Endothelial cell of umbilical vein (primary cell): ENCODE data around the gene CRELD2. TPM values are rescaled to one million over a fixed set of nuclear protein-coding genes. Genes with fewer than 3 reads are reported as not detected.

Experiments
- BruUV-seq: library from RNA; stranded (reverse); fragments of 400-500 nt; replicated peaks from 2 replicates; lab custom pipeline; 2021; lab: Mats Ljungman, UMichigan
- CTCF ChIA-PET: fragments of 300-600, 350-600 bp; sonication (Branson Sonifier 250); formaldehyde crosslinking; loops from one replicate; lab custom pipeline; 2021; ENCODE audit warnings: antibody characterized with exemption, inconsistent platforms; lab: Charles Lee
- POLR2A ChIA-PET: fragments of 300-600, 350-600 bp; sonication (Branson Sonifier 250); formaldehyde crosslinking; loops from one replicate; lab custom pipeline; 2021; ENCODE audit warnings: antibody characterized with exemption, inconsistent platforms; lab: Charles Lee
- DNase-seq: peaks from one replicate; pipeline ENCODE4 v3.0.0-alpha.2; 2011; ENCODE audit warnings: low read depth, low spot score
- FAIRE-seq: peaks from 2 replicates; lab custom pipeline; 2011; peaks lifted over from hg19 to GRCh38; lab: Jason Lieb, UNC
- H2AFZ ChIP-seq: 2 replicates; pipeline ENCODE4 v1.6.0; 2012; ENCODE audit warnings: low read depth, low read length, control low read depth, inconsistent platforms
- H3K27ac ChIP-seq: 2 replicates; pipeline ENCODE4 v1.5.1; 2011; ENCODE audit warnings: low read depth, mild to moderate bottlenecking, control low read depth, low read length, moderate library complexity; ENCODE audit not compliant: insufficient read depth
- H3K27me3 ChIP-seq, 2 experiments: 2 replicates each; pipeline versions ENCODE4 v1.6.0 to v1.6.1; 2011; ENCODE audit warnings: low read length in 2 of 2, mixed read lengths in 1 of 2; ENCODE audit not compliant: control insufficient read depth in 2 of 2, insufficient read depth in 2 of 2
- H3K36me3 ChIP-seq, 2 experiments: 2 replicates in 1 of 2; 3 replicates in 1 of 2; pipeline ENCODE4 v1.5.1; 2011; ENCODE audit warnings: low read length in 2 of 2, mild to moderate bottlenecking in 1 of 2, moderate library complexity in 1 of 2; ENCODE audit not compliant: control insufficient read depth in 2 of 2, insufficient read depth in 2 of 2; ENCODE audit errors: extremely low read depth in 1 of 2
- H3K4me1 ChIP-seq: 3 replicates; pipeline ENCODE4 v1.5.1; 2011; ENCODE audit warnings: mild to moderate bottlenecking, low read length; ENCODE audit not compliant: control insufficient read depth, insufficient read depth; ENCODE audit errors: extremely low read depth
- H3K4me2 ChIP-seq: 2 replicates; pipeline ENCODE4 v1.6.1; 2011; ENCODE audit warnings: low read length, control low read depth, mixed read lengths; ENCODE audit not compliant: insufficient read depth
- H3K4me3 ChIP-seq, 3 experiments: fragments of 200-600 bp in 1 of 3; sonication (generic), shearing (Covaris generic) in 1 of 3; replicated peaks in 1 of 3; 2 replicates each; pipeline ENCODE4 v1.5.1; 2011 to 2016; ENCODE audit warnings: control low read depth in 3 of 3, low read length in 3 of 3, mild to moderate bottlenecking in 2 of 3, inconsistent platforms in 1 of 3, low read depth in 1 of 3, moderate library complexity in 1 of 3; ENCODE audit not compliant: insufficient read depth in 1 of 3
- H3K79me2 ChIP-seq: 2 replicates; pipeline ENCODE4 v1.6.0; 2012; ENCODE audit warnings: low read length, inconsistent platforms; ENCODE audit not compliant: control insufficient read depth, insufficient read depth
- H3K9ac ChIP-seq: replicated peaks from 2 replicates; pipeline ENCODE3; 2011; ENCODE audit warnings: low read length, control low read depth; ENCODE audit not compliant: insufficient read depth; ENCODE audit errors: extremely low read depth
- H3K9me1 ChIP-seq: replicated peaks from 3 replicates; pipeline ENCODE4 v1.6.0; 2011; ENCODE audit warnings: mild to moderate bottlenecking, low read length; ENCODE audit not compliant: control insufficient read depth, insufficient read depth; ENCODE audit errors: extremely low read depth
- H3K9me3 ChIP-seq: replicated peaks from 2 replicates; pipeline ENCODE4 v1.5.1; 2012; ENCODE audit warnings: low read length, inconsistent platforms; ENCODE audit not compliant: control insufficient read depth, insufficient read depth
- H4K20me1 ChIP-seq: replicated peaks from 2 replicates; pipeline ENCODE3; 2011; ENCODE audit warnings: mild to moderate bottlenecking, low read length; ENCODE audit not compliant: control insufficient read depth, insufficient read depth; ENCODE audit errors: extremely low read depth
- CTCF ChIP-seq, 2 donors: IDR thresholded peaks; 1 replicate in 1 of 2; 2 replicates in 1 of 2; pipeline ENCODE4 v1.5.1; 2011; ENCODE audit warnings: low read length in 2 of 2, mild to moderate bottlenecking in 2 of 2, moderate library complexity in 2 of 2, control low read depth in 1 of 2, inconsistent platforms in 1 of 2, low read depth in 1 of 2; ENCODE audit not compliant: insufficient read depth in 1 of 2; ENCODE audit errors: extremely low read depth in 1 of 2
- EZH2 ChIP-seq: IDR thresholded peaks from 2 replicates; pipeline ENCODE4 v1.6.1; 2012; ENCODE audit warnings: borderline replicate concordance, low read depth, mild to moderate bottlenecking, moderate library complexity, low read length, inconsistent platforms; ENCODE audit not compliant: severe bottlenecking
- FOS ChIP-seq: IDR thresholded peaks from 2 replicates; pipeline ENCODE4 v1.6.1; 2011; ENCODE audit warnings: mild to moderate bottlenecking, low read length, moderate library complexity, borderline replicate concordance; ENCODE audit not compliant: insufficient read depth
- GATA2 ChIP-seq: IDR thresholded peaks from 2 replicates; pipeline ENCODE4 v1.7.0; 2011; ENCODE audit warnings: low read depth, mild to moderate bottlenecking, moderate library complexity, mixed read lengths, low read length; ENCODE audit not compliant: insufficient read length, insufficient read depth
- JUN ChIP-seq: IDR thresholded peaks from 2 replicates; pipeline ENCODE4 v1.6.1; 2011; ENCODE audit warnings: borderline replicate concordance, low read depth; ENCODE audit not compliant: insufficient read length, insufficient read depth
- MAX ChIP-seq: IDR thresholded peaks from 2 replicates; pipeline ENCODE4 v1.6.1; 2011; ENCODE audit not compliant: insufficient read depth, insufficient read length
- MYC ChIP-seq: IDR thresholded peaks from one replicate; pipeline ENCODE4 v1.6.1; 2011; ENCODE audit warnings: mild to moderate bottlenecking, low read depth, low read length
- POLR2A ChIP-seq: IDR thresholded peaks from 2 replicates; pipeline ENCODE4 v1.6.1; 2012; ENCODE audit warnings: low read depth, mild to moderate bottlenecking, control low read depth, low read length
- POLR2AphosphoS5 ChIP-seq: IDR thresholded peaks from 2 replicates; pipeline ENCODE4 v1.6.1; 2012; ENCODE audit warnings: low read depth, mild to moderate bottlenecking, control low read depth, low read length, moderate library complexity; ENCODE audit not compliant: insufficient read depth
- dilution Hi-C: fragments of 300-500 bp; cut with MboI; formaldehyde crosslinking; loops from one replicate; pipeline ENCODE4 v1.15.0; 2019; ENCODE audit warnings: low sequenced_read_pairs; ENCODE audit not compliant: extremely low pct_ligation_motif_present
- intact Hi-C: fragments of 100-400 bp; cut with micrococcal nuclease; formaldehyde crosslinking; loops from one replicate; pipeline ENCODE4 v1.10.0; 2022
- polyA plus RNA-seq, 4 experiments: library from polyadenylated mRNA; depleted of rRNA in 3 of 4; stranded (reverse) in 3 of 4; unstranded in 1 of 4; fragments of >200 nt; gene quantifications; 2 replicates each; pipeline versions ENCODE4 v1.2.1 to v1.2.3, GENCODE V29; 2011 to 2012; ENCODE audit warnings: missing spikeins in 1 of 4
- total RNA-seq: library from RNA; stranded (reverse); gene quantifications from 2 replicates; pipeline ENCODE4 v1.2.3, GENCODE V29; 2021

CRELD2 gene
- total and polyA plus RNA-seq, 2 donors (not counting 3 experiments of a cell fraction or from before 2014, with no cell fraction given), result 71.0 to 86.3 TPM

DNA sequence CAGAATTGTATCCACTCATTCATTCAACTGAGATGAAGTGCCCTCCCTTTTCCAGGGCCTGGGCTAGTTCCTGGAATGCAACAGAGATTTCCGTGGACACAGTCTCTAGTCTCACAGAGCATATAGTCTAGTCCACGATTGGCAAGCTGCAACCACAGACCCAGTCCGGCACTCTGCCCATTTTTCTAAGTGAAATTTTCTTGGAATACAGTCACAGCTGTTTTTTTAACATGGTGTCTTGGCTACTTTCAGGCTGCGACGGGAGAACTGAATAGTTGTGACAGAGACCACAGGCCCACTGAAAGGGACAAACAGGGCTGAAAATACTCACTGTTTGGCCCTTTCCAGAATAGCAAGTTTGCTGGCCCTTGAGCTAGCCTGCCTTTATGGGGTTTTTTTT, 29.4 kb upstream of the CRELD2 start:
- H3K9ac ChIP-seq, result no peak overlapping the region
- TF ChIP-seq POLR2AphosphoS5 (no peak), POLR2A (no peak), FOS (no peak), MYC (no peak), EZH2 (no peak), CTCF (IDR thresholded peaks at IDR 0.05; ENCODE audit: extremely low read depth in 1 of 2, insufficient read depth in 1 of 2, low read depth in 1 of 2, low read length in 2 of 2) (no peak), MAX (no peak), GATA2 (no peak), JUN (no peak)
- peaks cover 30% of the 10 kb centered on the region for H3K79me2 ChIP-seq
- ChIA-PET CTCF (no interaction called here), POLR2A (no interaction called here)
- H3K4me2 ChIP-seq, result no peak overlapping the region
- H3K4me3 ChIP-seq, result no peak overlapping the region
- FAIRE-seq, result no peak
- H4K20me1 ChIP-seq, result no peaks in the 10 kb centered on the region
- no TSS peak for BruUV-seq
- H3K9me1 ChIP-seq, result no peaks in the 10 kb centered on the region
- H3K36me3 ChIP-seq, result peaks cover 4 to 40% of the 10 kb centered on the region in 2 experiments
- no peak for DNase-seq
- H2AFZ ChIP-seq, result no peak overlapping the region
- H3K4me1 ChIP-seq, result no peaks in the 10 kb centered on the region
- H3K27me3 ChIP-seq, result no peaks in the 10 kb centered on the region
- intact Hi-C loops, result no loop called here
- H3K9me3 ChIP-seq, result no peaks in the 10 kb centered on the region
- no peak overlapping the region for H3K27ac ChIP-seq
- dilution Hi-C loops, result no loop called here
